Measurements from ENCODE around the gene NIPA2.
A peak's percentile ranks its signal among the peaks of the same experiment; 100 is the strongest.

The NIPA2 gene

GRCh38 chr15:22810033-22810852 is 28.2 kb upstream of the NIPA2 start:
- H3K27me3 ChIP-seq (replicated peaks) = no peaks in the 10 kb centered on the region
- no peak overlapping the region for H3K4me3 ChIP-seq (ENCODE audit: low read depth, low read length)
- no peak for TF ChIP-seq CTCF (IDR thresholded peaks at IDR 0.05; ENCODE audit: low read depth, low read length, missing control alignments)
- H3K36me3 ChIP-seq (replicated peaks) = no peaks in the 10 kb centered on the region
- in situ Hi-C loops (cut with HindIII; ENCODE audit: low pct_ligation_motif_present, low sequenced_read_pairs) = no loop called here
- no peak for DNase-seq
- H3K27ac ChIP-seq = no peak overlapping the region

GRCh38 chr15:22810853-22811338 is 27.6 kb upstream of the NIPA2 start:
- no peak overlapping the region for H3K4me3 ChIP-seq (ENCODE audit: low read depth, low read length)
- no peak for TF ChIP-seq CTCF (IDR thresholded peaks at IDR 0.05; ENCODE audit: low read depth, low read length, missing control alignments)
- DNase-seq = peak; percentile 29
- H3K27me3 ChIP-seq (replicated peaks) = no peaks in the 10 kb centered on the region
- in situ Hi-C loops (cut with HindIII; ENCODE audit: low pct_ligation_motif_present, low sequenced_read_pairs) = no loop called here
- no peak overlapping the region for H3K27ac ChIP-seq
- H3K36me3 ChIP-seq (replicated peaks) = no peaks in the 10 kb centered on the region

- Histone ChIP-seq H3K27me3 (replicated peaks) (no peaks in the 10 kb centered on the region), H3K36me3 (replicated peaks) (no peaks in the 10 kb centered on the region), H3K4me3 (ENCODE audit: low read depth, low read length) (no peak overlapping the region), H3K27ac (no peak overlapping the region)
- TF ChIP-seq CTCF (IDR thresholded peaks at IDR 0.05; ENCODE audit: low read depth, low read length, missing control alignments) = no peak
- DNase-seq = no peak
- in situ Hi-C loops (cut with HindIII; ENCODE audit: low pct_ligation_motif_present, low sequenced_read_pairs) = no loop called here
Measured at GRCh38 chr15:22811640-22812039, 26.8 kb upstream of the NIPA2 start.

- no peaks in the 10 kb centered on the region for H3K36me3 ChIP-seq (replicated peaks)
- DNase-seq = no peak
- H3K4me3 ChIP-seq (ENCODE audit: low read depth, low read length) = no peak overlapping the region
- H3K27me3 ChIP-seq (replicated peaks) = no peaks in the 10 kb centered on the region
- in situ Hi-C loops (cut with HindIII; ENCODE audit: low pct_ligation_motif_present, low sequenced_read_pairs) = no loop called here
- no peak overlapping the region for H3K27ac ChIP-seq
- no peak for TF ChIP-seq CTCF (IDR thresholded peaks at IDR 0.05; ENCODE audit: low read depth, low read length, missing control alignments)
Measured at GRCh38 chr15:22813844-22814243, 24.6 kb upstream of the NIPA2 start.

GRCh38 chr15:22815766-22816165 is 22.7 kb upstream of the NIPA2 start:
- H3K4me3 ChIP-seq (ENCODE audit: low read depth, low read length) = no peak overlapping the region
- in situ Hi-C loops (cut with HindIII; ENCODE audit: low pct_ligation_motif_present, low sequenced_read_pairs) = no loop called here
- no peaks in the 10 kb centered on the region for H3K27me3 ChIP-seq (replicated peaks)
- H3K36me3 ChIP-seq (replicated peaks) = no peaks in the 10 kb centered on the region
- H3K27ac ChIP-seq = no peak overlapping the region
- no peak for DNase-seq
- TF ChIP-seq CTCF (IDR thresholded peaks at IDR 0.05; ENCODE audit: low read depth, low read length, missing control alignments) = no peak
